HG03439 (cell line): ENCODE data around the gene PACRG.

Experiments
- ATAC-seq: cut with Tn5 transposase; IDR thresholded peaks from one replicate; pipeline ENCODE4 v1.9.1; 2021; ENCODE audit warnings: mild to moderate bottlenecking, moderate library complexity; ENCODE audit not compliant: unreplicated experiment

PACRG gene

DNA sequence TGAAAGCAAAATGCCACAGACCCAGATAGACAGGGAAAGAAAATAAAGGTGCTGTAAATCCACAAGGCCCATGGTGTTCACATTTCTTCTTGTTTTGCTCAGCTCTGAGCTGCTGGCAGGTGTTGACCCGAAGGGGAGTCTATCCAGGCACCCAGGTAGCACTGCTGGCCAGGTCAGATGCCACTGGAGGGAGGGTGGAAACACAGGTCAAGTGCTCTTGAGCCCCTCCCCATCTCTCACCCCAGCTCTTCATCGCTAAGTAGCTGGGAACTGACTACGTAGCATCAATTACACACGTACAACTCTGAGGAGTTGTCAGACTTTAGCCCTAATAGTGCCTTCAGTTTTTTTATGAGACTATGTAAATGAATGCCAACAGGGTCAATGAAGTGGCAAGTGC is 399.0 kb downstream of the PACRG start:
- no peak for ATAC-seq

DNA sequence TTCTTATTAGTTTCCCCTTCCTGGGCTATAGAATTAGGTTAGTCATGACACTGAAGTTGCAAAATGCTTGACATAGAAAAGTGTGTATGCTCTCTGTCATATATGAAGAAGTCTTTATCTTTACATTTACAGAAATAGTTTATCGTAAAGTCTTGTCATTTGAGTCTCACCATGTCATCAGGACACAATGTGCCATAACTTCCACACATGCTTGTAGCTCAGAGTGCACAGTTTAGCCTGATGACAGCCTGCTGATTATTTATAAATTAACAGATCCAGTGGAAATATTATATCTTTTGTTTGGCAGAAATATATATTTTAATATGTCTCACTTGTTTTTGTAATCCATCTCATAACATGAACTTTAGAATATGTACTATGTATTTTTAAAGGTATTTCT is 399.8 kb downstream of the PACRG start:
- ATAC-seq, result no peak

DNA sequence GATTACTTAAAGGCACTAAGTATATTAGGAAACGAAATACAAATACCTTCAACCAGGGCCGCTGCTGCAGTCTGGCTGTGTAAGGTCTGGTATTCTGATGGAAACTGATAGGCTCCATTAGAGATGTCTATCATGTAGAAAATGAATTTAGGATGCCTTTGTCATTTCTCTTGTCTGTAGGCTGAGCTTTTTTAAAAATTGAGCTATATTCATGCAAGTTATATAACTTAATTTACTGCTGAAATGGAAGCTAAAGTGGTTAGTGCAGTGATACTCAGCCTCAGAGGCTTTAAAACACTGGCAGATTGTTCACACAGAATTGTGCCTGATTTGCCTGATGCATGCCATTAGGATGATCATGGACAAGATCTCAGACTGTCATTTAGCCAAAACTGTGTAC is 400.6 kb downstream of the PACRG start:
- no peak for ATAC-seq

DNA sequence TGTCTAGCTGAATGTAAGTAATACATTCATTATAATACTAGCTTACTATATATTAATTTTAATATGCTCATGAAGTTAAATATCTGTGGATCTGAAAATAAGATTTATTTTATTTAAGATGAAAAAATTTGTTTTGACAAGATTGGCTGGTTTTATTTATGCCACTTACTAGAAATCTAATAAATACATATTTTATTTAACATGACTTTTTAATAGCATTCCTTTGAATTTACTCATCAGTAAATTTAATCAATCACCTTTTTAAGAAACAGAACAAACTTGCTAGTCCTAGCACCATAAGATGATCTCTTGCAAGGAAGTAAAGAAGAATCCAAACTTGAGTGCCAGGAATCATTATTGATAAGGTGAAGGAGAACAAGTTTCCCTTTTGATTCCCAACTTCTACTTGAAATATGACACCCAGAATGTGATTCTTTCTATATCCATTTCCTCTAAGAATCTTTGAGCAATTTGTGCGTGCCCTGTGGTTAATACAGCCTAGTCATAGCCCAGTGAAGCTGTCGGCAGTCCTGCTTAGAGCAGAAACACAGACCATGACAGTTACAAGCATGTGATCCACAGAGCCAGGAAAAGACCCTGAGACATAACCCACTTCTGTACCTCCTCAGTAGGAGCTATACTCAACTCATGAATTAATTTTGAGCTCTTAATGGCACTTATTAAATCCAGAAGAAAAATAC is 404.4 kb downstream of the PACRG start:
- ATAC-seq, result no peak

DNA sequence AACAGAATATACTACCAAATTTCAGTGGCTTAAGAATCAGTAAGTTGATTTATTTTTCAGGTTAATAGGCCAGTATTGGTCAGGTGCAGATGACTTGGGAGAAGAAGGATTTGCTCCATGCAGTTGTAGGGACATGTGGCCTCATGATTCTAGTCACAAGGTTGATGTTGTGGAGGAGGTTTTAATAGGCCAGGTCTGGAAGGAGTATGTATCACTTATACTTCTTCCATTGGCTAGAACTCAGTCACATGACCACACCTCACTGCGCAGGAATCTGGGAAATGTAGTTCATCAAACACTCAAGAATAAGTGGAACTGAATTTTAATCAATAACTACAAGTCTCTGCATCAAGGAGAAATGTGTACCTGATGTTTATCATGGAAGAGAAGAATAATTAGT is 405.2 kb downstream of the PACRG start:
- ATAC-seq, result no peak

DNA sequence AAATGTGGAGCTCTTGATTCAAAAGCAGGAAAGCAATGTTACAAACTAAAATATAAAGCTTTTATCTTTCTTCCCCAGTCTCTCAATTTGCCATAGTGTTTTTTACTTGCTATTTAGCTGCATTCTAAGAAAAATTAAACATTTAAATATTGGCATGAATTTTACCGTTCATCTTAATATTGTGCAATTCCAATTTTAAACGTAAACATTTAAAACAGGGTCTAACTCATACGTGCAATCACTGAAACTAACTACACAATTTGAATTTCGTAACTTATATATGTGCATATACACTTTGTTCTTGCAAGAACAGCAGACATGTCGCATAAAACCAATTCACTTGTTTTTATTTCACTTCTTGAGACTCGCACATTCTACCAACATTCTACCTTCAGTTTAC is 405.9 kb downstream of the PACRG start:
- ATAC-seq, result no peak

DNA sequence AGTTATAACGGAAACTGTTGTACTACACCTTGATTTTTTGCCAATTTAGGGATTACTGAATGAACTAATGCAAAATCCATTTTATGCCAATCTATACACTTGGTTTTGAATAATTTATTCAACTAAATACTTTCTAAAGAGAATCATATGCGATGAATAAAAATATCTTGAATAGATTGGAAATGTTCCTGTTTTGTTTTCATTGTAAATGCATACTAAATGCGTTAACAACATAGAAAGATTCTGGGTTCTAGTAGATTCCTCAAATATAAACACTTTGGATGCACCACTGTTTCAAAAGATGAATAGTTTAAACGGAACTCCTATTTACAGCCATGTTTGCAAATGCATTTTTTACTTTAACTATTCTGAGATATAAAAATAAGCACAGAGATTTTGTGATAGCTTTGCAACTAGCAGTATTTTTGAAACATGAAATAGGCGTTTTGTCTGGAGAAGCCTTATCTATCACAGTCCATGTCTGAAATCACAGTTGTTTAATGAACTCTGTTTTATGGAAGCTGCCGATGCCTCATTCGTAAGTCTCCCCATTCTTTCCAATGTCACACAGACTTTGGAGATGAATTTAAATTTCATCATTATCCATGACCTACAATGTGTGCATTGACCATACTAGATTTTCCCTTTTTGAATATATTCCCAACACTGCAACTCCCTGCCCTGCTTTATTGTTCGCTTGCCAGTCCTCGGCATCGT is 409.1 kb downstream of the PACRG start:
- ATAC-seq, result no peak

DNA sequence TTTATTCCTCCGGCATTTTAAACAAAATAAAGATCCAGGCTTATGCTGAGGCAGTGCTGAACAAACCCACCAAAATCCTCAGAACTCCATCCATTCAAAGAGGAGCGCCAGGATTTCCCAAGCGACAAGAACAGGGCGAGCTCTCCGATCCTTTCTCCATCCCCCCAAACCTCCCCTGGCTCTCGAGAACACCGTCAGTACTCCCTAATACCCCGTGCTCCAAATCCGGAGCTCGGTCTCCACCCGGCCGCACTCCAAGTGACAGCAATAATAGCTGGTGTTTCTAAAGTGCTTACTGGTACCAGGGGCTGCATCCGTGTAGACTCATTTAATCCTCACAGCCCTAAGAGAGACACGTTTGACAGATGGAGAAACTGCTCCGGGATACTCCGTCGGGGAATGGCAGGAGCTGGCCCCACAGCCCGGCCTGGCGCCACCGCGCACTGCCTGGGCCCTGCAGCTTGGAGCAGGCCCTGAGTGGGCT is 409.7 kb downstream of the PACRG start:
- no peak for ATAC-seq

DNA sequence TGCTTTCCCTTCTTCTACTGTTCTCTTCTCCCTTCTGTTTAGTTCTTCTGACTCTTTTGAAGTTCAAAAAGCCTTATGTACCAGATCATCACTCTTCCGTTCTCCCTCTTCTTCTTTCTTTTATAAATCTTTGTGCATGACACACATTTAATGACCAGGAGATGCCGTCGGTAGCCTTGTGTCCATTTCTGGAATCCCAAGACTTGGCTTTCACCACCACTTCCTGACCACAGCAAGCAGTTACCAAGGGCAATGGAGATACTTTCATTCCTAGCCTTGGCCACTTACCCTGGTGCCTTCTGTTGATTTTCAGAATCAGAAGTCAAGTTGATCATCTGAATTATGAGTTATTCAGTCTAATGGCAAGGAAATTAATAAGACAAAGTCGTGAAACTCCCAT is 418.3 kb downstream of the PACRG start:
- no peak for ATAC-seq

DNA sequence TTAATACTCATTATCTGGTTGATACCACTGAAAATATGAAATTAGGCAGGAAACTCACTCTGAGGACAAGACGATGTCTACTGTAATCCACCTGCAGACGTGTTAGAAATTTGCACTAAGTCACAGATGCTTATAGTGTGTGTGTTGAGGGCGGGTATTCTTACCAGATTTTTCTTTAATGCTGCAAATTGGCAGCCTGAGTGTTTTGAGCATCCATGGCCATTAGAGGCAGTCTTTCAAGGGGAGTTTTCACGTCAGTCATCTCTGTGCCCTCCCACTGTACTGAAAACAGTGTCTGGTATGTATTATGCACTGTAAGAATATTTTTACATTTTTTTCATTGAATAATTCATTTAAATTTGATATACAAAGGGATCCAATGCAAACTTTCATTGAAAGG is 420.2 kb downstream of the PACRG start:
- ATAC-seq, result no peak

DNA sequence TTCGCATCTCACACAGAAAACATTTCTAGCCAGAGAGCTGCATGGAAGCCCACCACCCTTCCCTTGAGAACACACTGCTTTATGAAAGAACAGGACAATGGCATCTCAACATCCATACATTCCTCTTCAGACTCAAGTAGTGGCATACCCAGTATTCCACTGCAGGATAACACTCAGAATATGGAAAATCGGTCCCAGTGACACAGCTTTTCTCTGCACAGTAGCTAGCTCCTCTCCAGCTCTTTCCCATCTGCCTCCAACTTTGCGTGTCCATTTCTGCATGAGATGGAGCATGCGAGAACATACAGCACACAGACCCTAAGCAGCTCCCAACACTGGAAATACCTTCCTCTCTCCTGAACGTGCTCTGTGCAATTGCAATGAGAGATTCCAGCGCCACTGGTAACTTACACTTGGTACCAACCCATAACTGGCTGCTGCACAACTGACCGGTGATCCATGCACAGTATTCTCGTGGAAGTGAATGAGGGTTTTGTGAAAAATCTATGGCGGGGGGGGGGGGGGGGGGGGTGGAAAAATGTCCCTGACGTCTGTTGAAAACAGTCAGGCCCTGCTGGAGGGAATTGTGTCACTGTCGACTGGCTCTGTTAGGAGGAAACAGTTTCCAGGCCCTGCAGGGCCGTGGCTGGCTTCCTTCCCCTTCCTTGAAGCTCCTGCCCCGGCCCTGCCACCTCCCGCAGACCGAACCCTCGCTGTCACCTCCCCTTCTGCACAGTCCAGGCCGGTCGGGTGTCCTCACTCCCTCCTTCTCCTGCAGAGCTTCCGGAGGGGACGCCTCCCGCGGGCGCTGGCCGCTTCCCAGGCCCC is 420.9 kb downstream of the PACRG start:
- no peak for ATAC-seq

DNA sequence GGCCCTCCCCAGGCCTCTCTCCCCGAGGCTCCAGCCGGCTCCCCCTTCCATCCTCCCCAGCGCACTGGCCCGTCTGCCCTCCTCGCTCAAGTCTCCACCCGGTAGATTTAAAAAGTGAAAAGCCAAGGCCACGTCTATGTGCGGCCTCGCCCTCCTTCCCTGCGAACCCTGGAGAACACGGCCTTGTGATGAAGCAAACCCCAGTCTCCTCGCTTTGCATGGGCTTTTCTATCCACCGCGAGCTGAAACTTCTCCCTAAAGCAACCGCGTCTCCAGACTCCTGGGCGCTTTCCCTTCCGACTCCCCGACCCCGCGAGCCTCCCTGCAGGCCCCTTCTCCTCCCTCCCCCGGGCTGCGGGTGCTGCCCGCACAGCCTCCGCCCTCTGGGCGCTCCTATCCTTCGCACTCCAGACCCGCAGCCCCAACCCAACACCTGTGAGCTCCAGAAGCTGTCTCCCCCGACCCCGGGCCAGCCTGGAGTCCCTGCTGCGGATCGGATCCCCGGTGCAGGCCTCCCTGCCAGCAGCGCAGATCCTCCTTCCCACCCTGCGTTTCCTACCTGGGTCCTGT is 421.6 kb downstream of the PACRG start:
- no peak for ATAC-seq

DNA sequence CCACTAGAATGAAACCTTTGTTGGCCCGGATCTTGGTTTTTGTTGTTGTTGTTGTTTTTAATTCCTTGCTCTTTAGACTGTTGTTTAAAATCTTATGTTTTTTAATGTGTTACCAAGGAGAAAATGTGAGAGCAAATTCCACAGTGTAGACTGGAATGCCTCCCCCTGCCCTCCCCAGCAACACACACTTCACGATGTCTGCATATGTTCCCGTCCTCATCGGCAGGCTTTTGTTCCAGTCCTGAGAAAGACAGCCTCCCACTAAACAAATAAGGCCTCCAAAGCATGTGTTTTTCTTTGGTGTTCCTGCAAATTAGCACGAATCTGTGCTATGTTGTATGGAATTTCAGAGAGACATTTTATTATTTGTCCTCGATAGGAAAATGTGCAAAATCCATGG is 423.4 kb downstream of the PACRG start:
- ATAC-seq, result no peak

DNA sequence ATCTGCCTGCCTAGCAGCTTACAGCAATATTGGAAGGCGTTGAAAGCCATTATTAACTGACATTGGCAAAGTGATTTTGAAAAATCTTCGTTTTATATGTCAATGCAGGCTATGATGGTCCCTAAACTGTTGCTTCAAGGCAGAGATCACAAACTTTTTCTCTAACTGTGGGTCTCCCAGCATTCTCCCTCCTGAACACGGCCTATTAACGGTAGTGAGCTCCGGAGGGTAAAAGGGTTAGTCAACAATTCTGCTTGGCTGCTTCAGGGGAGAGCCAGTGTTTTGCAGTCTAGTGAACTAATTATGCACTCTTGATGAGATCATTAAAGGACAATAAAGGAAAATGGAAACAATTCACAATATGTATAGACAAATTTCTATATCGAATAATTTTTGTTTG is 424.9 kb downstream of the PACRG start:
- no peak for ATAC-seq

DNA sequence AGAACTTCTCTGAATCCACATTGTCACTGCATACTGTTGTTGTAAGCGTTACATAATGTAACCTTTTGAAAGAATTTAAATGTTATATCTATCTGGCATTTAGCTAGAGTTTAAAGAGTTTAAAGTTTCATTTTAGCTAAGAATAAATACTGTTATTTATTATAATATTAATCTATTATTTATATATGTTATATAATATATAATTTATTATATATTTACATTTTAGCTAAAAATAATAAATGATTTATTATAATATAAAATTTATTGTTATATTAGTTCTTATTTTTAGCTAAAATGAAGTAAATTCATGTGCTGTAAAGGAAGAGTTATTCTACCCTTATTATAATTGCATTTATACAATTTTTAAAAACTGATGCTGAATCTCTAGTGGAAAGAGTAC is 431.3 kb downstream of the PACRG start:
- ATAC-seq, result no peak

DNA sequence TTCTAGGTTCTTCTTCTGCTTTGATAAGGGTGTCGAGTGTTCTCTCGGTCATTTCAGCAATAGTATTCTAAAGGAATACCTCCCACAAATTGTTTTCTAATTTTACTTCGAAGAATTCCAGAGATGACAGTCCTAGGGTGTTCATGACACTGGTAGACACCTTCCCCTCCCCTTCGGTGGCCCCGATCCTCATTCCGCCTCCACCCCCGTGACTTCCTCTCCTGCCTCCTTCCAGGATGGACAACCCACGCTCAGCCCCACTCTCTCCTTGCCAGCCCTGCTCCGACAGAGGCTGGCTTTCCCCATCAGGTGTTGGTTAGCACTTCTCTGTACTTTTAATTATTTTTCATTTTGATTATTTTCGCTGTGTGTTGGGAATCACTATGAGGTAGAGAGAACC is 431.9 kb downstream of the PACRG start:
- no peak for ATAC-seq

DNA sequence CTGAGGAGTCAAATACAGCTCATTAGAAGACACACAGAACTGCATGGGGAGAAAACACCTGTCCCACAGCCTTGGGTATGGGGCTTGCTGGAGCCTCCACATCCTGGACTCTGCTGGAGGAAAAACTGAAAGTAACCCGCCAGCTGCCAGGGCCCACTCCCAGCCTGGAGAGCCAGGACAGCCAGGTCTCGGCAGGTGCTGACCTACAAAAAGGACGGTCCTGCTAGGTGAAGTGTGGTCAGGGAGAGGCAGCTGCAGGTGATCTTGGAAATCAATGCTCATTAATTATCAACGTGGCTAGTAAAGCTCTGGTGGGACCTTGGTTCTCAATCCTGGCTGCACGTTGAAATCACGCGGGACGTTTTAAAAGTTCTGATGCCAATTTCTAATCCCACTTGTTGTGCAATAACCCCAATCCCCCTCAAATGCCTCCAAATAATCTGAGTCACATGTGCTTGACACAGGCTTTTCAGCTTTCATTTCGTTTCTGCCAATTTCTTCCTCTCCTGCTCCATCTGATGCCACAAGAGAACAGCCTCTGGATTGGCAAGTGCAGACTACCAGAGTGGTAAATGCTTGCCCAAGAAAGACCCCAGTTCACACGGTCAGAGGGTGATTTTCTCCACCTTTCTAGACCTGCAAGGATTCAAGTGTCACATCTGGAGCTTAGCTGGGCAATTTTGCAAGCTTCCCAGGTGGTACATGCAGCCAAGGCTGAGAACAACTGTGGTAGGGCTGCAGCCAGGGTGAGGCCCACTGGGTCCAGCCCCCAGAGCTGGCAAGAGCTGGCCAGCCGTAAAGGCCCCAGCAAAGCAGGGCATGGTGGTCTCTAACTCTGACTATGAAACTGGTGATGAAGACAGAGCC is 434.5 kb downstream of the PACRG start:
- ATAC-seq, result no peak

DNA sequence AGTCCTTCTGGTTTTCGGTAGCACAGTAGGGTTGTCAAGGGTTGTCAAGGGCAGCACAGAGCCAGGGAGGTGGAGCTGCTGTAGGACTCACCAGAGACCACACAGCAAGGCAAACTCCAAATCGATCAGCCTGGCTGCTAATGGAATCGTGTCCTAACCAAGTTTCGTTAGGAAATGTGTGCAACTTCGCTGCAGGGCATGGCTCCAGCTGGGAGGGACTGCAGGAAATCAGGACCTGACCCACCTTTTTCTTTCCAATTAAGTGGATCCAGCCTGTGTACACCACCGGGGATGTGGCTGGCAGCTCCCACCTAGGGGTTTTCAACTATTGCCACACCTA is 435.1 kb downstream of the PACRG start:
- no peak for ATAC-seq

DNA sequence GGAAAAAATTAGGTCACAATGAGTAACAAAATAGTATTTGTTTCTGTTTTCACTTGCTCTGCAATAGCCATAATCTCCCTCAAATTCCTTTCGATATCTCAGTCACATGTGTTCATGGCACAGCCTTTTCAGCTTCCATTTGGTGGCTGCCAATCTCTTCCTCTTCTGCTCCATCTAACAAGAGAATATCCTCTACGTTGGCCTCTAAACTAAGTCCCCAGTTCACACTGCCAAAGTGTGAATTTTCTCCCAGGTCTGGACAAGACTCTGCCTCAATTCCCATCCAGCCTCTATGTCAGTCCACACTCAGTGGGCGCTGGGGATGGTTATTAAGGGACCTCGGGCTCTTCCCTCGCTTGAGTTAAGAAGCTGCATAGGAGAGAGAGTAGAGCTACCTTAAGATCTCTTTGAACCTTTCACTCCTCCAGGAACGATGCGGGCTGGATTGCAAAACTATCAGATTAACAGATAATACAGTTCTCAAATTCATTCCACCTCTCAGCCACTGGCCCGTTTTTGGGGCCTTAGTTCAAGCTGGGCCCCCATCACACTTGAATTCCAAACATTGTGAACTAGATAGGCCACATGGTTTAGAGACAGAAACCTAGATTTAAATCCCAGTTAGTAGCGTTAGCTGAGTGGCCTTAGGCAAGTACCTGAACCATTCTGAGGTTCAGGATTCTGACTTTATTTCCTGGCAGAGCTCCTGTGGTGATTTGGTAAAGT is 436.6 kb downstream of the PACRG start:
- ATAC-seq, result no peak
